CD4-positive, alpha-beta T cell (primary cell): ENCODE data around the gene VSTM2B. TPM values are rescaled to one million over a fixed set of nuclear protein-coding genes. Genes with fewer than 3 reads are reported as not detected.

Source experiments
- ATAC-seq: fragments of 200-7000 bp; cut with Tn5 transposase; one replicate; pipeline ENCODE4 v1.10.0; 2022; ENCODE audit warnings: mild to moderate bottlenecking; ENCODE audit not compliant: poor library complexity
- CTCF ChIA-PET: fragments of 350-600 bp; sonication (Branson Sonifier 250); formaldehyde crosslinking; loops from one replicate; lab custom pipeline; 2021; ENCODE audit warnings: antibody characterized with exemption, inconsistent platforms; lab: Charles Lee
- POLR2A ChIA-PET: fragments of 350-600 bp; sonication (Branson Sonifier 250); formaldehyde crosslinking; loops from one replicate; lab custom pipeline; 2021; ENCODE audit warnings: antibody characterized with exemption, inconsistent platforms; lab: Charles Lee
- DNase-seq, 14 experiments: peaks; one replicate each; pipeline ENCODE4 v3.0.0-alpha.2; 2013 to 2020; ENCODE audit warnings: mixed read lengths in 2 of 14
- H3K27ac ChIP-seq, 2 donors: one replicate each; pipeline versions ENCODE4 v1.5.1 to v1.7.0; 2013; ENCODE audit warnings: low read length in 2 of 2, low read depth in 1 of 2, mild to moderate bottlenecking in 1 of 2
- H3K27me3 ChIP-seq, 2 experiments: 1 replicate in 1 of 2; 2 replicates in 1 of 2; pipeline versions ENCODE4 v1.6.1 to v1.7.0; 2013; ENCODE audit warnings: low read length in 2 of 2, control low read depth in 1 of 2, mild to moderate bottlenecking in 1 of 2, moderate library complexity in 1 of 2; ENCODE audit not compliant: insufficient read depth in 2 of 2, control insufficient read depth in 1 of 2
- H3K36me3 ChIP-seq: one replicate; pipeline ENCODE4 v1.6.1; 2013; ENCODE audit warnings: low read length, control low read depth; ENCODE audit not compliant: insufficient read depth
- H3K4me1 ChIP-seq: one replicate; pipeline ENCODE4 v1.6.1; 2013; ENCODE audit warnings: low read length, control low read depth; ENCODE audit not compliant: insufficient read depth
- H3K4me3 ChIP-seq: one replicate; pipeline ENCODE4 v1.5.1; 2013; ENCODE audit warnings: mild to moderate bottlenecking, low read length, moderate library complexity
- H3K9me3 ChIP-seq, 2 experiments: 1 replicate in 1 of 2; 2 replicates in 1 of 2; pipeline versions ENCODE4 v1.6.1 to v1.7.0; 2013; ENCODE audit warnings: low read length in 2 of 2, mild to moderate bottlenecking in 2 of 2, control low read depth in 1 of 2, moderate library complexity in 1 of 2; ENCODE audit not compliant: control insufficient read depth in 1 of 2, insufficient read depth in 1 of 2
- H3K27ac Mint-ChIP-seq: one replicate; pipeline ENCODE4 v1.8.0; 2020; ENCODE audit warnings: mixed read lengths
- H3K27me3 Mint-ChIP-seq: one replicate; pipeline ENCODE4 v1.8.0; 2021; ENCODE audit warnings: mixed read lengths
- H3K36me3 Mint-ChIP-seq: one replicate; pipeline ENCODE4 v1.8.0; 2021; ENCODE audit warnings: low read depth, mixed read lengths
- H3K4me1 Mint-ChIP-seq: one replicate; pipeline ENCODE4 v1.8.0; 2021; ENCODE audit warnings: low read depth, mixed read lengths
- H3K4me3 Mint-ChIP-seq: one replicate; pipeline ENCODE4 v1.8.0; 2020; ENCODE audit warnings: mild to moderate bottlenecking, mixed read lengths
- H3K9me3 Mint-ChIP-seq: one replicate; pipeline ENCODE4 v1.8.0; 2020; ENCODE audit warnings: mixed read lengths
- CTCF ChIP-seq: fragments of 200-600 bp; IDR thresholded peaks from one replicate; pipeline ENCODE4 v1.8.0; 2022; ENCODE audit warnings: antibody characterized with exemption, mild to moderate bottlenecking
- intact Hi-C, 2 experiments: fragments of 100-400 bp; cut with DNase I in 1 of 2; cut with micrococcal nuclease in 1 of 2; formaldehyde crosslinking; loops; one replicate each; pipeline versions ENCODE4 v1.15.1 to v1.9.0; 2023 to 2025; cut with DNase I, micrococcal nuclease
- total RNA-seq, 174 experiments: library from RNA in 2 of 174; stranded (reverse) in 2 of 174; gene quantifications; one replicate each; pipeline ENCODE4 v1.2.3 and lab custom pipeline; 2021 to 2026

Gene VSTM2B
- total RNA-seq, 2 experiments from 2014 or later, result not detected

GRCh38 chr19:29581398-29581797 lies 55.6 kb downstream of the VSTM2B start:
- H3K9me3 ChIP-seq, result peaks cover 0 to 3% of the 10 kb centered on the region in 2 experiments
- H3K27me3 Mint-ChIP-seq, result peaks cover 46% of the 10 kb centered on the region
- POLR2A ChIA-PET, result no interaction called here

GRCh38 chr19:29583196-29583999 lies 57.6 kb downstream of the VSTM2B start:
- H3K4me1 Mint-ChIP-seq, result peaks cover 12% of the 10 kb centered on the region
- DNase-seq (no peak), ATAC-seq (no peak)
- Histone ChIP-seq H3K9me3 (peaks cover 0 to 3% of the 10 kb centered on the region in 2 experiments), H3K27ac (no peak overlapping the region), H3K4me1 (peaks cover 9% of the 10 kb centered on the region), H3K4me3 (no peak overlapping the region), H3K36me3 (no peaks in the 10 kb centered on the region), H3K27me3 (peaks cover 2 to 10% of the 10 kb centered on the region in 2 experiments)
- no peak overlapping the region for H3K27ac Mint-ChIP-seq
- H3K9me3 Mint-ChIP-seq, result peaks cover 3% of the 10 kb centered on the region
- no peaks in the 10 kb centered on the region for H3K36me3 Mint-ChIP-seq
- TF ChIP-seq CTCF, result no peak
- H3K27me3 Mint-ChIP-seq, result peaks cover 35% of the 10 kb centered on the region
- ChIA-PET CTCF (no interaction called here), POLR2A (no interaction called here)
- intact Hi-C loops, result no loop called here
- no peak overlapping the region for H3K4me3 Mint-ChIP-seq

More at GRCh38 chr19:29581398-29581797, 55.6 kb downstream of the VSTM2B start:
- no peaks in the 10 kb centered on the region for H3K36me3 Mint-ChIP-seq
- intact Hi-C loops, result no loop called here
- no peak for DNase-seq
- Histone ChIP-seq H3K27me3 (peaks cover 4 to 19% of the 10 kb centered on the region in 2 experiments), H3K4me1 (no peaks in the 10 kb centered on the region), H3K36me3 (no peaks in the 10 kb centered on the region), H3K27ac (no peak overlapping the region), H3K4me3 (no peak overlapping the region)
- ATAC-seq, result no peak
- H3K4me3 Mint-ChIP-seq, result no peak overlapping the region
- TF ChIP-seq CTCF, result no peak
- H3K9me3 Mint-ChIP-seq, result peaks cover 3% of the 10 kb centered on the region
- CTCF ChIA-PET, result no interaction called here
- no peaks in the 10 kb centered on the region for H3K4me1 Mint-ChIP-seq
- no peak overlapping the region for H3K27ac Mint-ChIP-seq

- ATAC-seq, result no peak
- Histone ChIP-seq H3K27ac (no peak overlapping the region), H3K4me3 (no peak overlapping the region), H3K9me3 (peaks cover 0 to 10% of the 10 kb centered on the region in 2 experiments), H3K27me3 (peaks cover 5 to 11% of the 10 kb centered on the region in 2 experiments), H3K36me3 (no peaks in the 10 kb centered on the region), H3K4me1 (peaks cover 9% of the 10 kb centered on the region)
- POLR2A ChIA-PET, result interaction anchor here (1.0 kb wide), 1 partner anchor 20 kb away, joined by 3 read pairs; the partner anchor contains the start of gene POP4
- Mint-ChIP-seq H3K9me3 (peaks cover 3% of the 10 kb centered on the region), H3K4me1 (peaks cover 12% of the 10 kb centered on the region), H3K27ac (no peak overlapping the region), H3K36me3 (no peaks in the 10 kb centered on the region), H3K4me3 (no peak overlapping the region), H3K27me3 (peaks cover 33% of the 10 kb centered on the region)
- CTCF ChIA-PET, result interaction anchor here (0.6 kb wide), 1 partner anchor 291 kb away, joined by 5 read pairs; no protein-coding TSS in a partner anchor
- DNase-seq, result no peak
- TF ChIP-seq CTCF, result no peak
- intact Hi-C loops, result no loop called here
Observed at GRCh38 chr19:29586401-29586800, 60.6 kb downstream of the VSTM2B start.
